Measurements from ENCODE around the gene SATL1.
"Not testable (repeated sequence)": the region's sequence is repeated elsewhere in the genome, so short reads cannot be mapped to it uniquely, and the experiment has no call there.

The SATL1 gene, protein sequence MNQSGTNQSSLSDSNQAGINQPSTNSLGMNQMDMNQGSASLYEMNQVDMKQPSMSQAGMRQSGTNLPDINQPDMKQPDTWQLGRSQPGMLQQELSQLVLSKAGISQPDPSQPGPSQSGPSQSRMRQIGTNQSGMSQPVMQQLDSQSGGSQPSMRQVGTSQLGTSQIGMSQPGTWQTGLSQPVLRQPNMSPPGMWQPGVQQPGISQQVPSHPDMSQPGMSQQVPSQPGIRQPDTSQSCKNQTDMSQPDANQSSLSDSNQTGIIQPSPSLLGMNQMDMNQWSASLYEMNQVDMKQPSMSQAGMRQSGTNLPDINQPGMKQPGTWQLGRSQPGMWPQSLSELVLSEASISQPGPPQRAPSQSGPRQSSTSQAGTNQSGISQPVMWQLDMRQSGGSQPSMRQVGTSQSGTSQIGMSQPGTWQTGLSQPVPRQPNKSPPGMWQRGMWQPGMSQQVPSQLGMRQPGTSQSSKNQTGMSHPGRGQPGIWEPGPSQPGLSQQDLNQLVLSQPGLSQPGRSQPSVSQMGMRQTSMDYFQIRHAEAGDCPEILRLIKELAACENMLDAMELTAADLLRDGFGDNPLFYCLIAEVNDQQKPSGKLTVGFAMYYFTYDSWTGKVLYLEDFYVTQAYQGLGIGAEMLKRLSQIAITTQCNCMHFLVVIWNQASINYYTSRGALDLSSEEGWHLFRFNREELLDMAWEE

GRCh38 chrX:85243761-85244449, at the start of gene SATL1, which contains the start of gene ZNF711:
Gene SATL1, minus strand, starts transcription at chrX:85243779. Its CDS starts 134,811 bp downstream, at chrX:85108968.
Gene ZNF711, plus strand, starts transcription at chrX:85243991. Its CDS starts 3,582 bp downstream, at chrX:85247573.
- DNase-seq (ENCODE audit: low read depth) = no peak

GRCh38 chrX:85288992-85289723, 45.6 kb upstream of the SATL1 start:
- DNase-seq (ENCODE audit: low read depth) = no peak

DNA sequence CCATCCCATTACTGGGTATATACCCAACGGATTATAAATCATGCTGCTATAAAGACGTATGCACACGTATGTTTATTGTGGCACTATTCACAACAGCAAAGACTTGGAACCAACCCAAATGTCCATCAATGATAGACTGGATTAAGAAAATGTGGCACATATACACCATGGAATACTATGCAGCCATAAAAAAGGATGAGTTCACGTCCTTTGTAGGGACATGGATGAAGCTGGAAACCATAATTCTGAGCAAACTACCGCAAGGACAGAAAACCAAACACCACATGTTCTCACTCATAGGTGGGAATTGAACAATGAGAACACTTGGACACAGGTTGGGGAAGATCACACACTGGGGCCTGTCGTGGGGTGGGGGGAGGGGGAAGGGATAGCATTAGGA, 41.7 kb upstream of the SATL1 start:
- not testable (repeated sequence) for DNase-seq (ENCODE audit: low read depth)

DNA sequence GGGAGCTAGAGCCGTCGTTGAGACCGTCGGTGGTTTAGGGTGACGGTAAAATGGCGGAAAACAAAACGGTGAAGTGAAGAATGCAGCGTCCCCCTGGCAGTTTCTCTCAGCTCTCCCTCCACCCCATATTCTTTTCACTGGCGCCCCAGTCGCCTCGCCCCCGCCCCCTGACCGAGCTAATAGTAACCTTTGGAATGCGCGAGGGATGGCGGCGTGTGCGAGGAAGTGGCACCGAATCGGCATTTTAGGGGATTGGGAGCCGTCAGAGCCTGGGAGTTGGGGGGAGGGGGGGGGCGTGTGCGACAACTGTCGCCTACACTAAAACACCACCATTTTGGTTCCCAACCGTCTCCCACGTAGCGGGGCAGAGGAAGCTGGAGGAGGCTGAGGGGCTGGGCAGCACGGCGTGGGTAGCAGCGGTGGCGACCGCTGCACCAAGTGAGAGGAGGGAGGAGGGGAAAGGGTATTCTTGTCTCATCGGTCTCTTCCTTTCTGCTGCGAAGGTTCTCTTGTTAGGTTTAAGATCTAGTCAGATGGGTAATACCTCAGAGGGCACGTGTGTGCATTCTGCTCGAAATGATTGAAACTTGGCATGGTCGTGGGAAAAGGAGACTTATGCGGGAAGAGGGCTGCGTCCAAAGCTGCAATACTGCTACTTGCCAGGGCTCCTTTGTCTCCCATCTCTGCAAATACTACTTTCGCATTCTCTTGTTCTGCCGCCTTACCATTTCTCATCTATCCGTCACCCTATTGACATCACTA, 1.1 kb upstream of the SATL1 start:
- no peak for DNase-seq (ENCODE audit: low read depth)

DNA sequence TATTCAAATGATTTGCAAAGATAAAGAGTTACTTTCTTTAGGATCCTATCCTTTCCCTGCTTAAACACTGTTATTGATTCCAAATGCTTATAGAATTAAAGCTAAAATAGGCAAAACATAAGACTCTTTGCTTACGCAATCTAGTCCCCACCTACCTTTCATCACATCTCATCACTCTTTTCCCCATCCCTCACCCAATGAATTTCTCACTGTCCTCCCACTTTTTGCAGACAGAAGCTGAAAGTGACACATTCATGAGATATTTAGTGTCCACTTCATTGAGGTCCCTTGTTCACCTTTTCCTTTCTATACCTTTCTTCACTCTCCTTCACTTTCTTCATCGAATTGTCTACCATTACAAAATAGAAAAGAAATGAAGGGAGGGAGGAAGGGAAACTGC, 424 bp downstream of the SATL1 start:
- DNase-seq (ENCODE audit: low read depth) = no peak

GRCh38 chrX:85223359-85223758, 20.2 kb downstream of the SATL1 start:
- no peak for DNase-seq (ENCODE audit: low read depth)

DNA sequence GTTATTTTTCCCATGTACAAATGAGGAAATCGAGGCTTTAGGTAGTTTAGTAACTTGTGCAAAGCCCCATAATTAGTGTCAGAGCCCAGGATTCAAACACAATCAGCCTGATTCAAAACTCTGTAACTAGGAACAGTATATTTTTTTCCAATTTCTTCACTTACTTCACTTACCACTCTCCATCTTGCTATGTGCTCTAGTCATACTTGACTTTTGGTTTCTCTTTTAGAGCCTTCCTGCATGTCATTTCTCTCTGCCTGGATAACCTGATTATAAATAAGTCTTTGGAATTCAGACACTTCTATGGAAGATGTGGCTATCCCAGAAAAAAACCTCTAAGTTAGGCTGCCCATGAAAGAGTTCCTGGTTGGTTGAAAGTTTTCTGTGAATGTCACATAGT, 22.2 kb downstream of the SATL1 start:
- DNase-seq (ENCODE audit: low read depth) = no peak

- no peak for DNase-seq (ENCODE audit: low read depth)
Measured at GRCh38 chrX:85215946-85216345, 27.6 kb downstream of the SATL1 start.

- DNase-seq (ENCODE audit: low read depth) = no peak
Measured at GRCh38 chrX:85213792-85214530, 29.6 kb downstream of the SATL1 start.

- DNase-seq (ENCODE audit: low read depth) = no peak
Measured at GRCh38 chrX:85203461-85203970, 40.1 kb downstream of the SATL1 start.

DNA sequence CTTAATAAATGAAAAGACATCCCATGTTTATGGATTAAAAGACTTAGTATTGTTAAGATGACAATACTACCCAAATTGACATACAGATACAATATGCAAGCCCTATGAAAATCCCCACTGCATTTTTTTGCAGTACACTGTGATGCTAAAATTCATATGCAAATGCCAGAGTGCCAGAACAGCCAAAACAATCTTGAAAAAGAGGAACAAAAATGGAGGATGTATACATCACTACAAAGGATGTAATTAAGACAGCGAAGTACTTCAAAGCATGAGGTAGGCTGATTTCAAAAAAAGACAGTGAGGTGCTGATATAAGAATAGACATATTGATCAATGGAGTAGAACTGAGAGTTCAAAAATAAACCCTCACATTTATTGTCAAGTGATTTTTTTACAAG, 47.3 kb downstream of the SATL1 start:
- no peak for DNase-seq (ENCODE audit: low read depth)

DNA sequence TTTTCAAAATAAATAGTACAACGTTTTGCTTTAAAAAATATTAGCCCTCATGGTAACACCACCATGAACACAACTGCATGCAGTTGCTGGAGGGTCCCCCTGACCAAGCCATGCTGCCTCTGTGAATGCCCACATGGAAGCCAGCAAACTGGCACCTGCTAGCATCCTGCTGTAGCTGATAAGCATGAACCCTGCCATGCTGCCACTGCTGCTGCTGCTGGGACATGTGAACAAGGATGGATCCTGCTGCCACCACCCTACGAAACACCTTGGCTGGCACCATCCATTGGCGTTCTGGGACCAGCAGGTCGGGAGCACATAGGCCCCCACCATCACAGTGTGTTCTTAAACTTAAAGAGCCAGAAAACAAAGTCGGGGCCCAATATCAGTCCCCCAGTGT, 83.9 kb downstream of the SATL1 start:
- no peak for DNase-seq (ENCODE audit: low read depth)

- DNase-seq (ENCODE audit: low read depth) = no peak
Measured at GRCh38 chrX:85140964-85141363, 102.6 kb downstream of the SATL1 start.

DNA sequence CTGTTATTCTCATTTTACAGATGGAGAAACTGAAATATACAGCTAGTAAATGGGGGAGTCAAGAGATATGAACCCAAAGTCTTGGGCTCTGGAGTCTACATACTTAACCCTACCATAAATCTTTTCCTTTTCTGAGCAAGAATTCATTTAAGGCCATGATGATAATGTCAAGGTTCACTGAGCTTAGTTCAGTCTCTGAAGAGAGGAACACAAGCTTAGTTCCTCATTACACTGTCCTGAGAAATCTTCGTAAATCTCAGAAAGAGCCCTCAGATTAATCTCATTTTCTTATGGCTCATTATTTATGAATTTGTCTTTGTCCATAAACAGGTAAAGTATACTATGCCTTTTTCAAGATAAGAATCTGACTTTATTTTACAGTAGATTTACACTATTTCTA, 104.2 kb downstream of the SATL1 start:
- DNase-seq (ENCODE audit: low read depth) = no peak

- no peak for DNase-seq (ENCODE audit: low read depth)
Measured at GRCh38 chrX:85136409-85136808, 107.2 kb downstream of the SATL1 start.

- no peak for DNase-seq (ENCODE audit: low read depth)
Measured at GRCh38 chrX:85115252-85115651, 128.3 kb downstream of the SATL1 start.

DNA sequence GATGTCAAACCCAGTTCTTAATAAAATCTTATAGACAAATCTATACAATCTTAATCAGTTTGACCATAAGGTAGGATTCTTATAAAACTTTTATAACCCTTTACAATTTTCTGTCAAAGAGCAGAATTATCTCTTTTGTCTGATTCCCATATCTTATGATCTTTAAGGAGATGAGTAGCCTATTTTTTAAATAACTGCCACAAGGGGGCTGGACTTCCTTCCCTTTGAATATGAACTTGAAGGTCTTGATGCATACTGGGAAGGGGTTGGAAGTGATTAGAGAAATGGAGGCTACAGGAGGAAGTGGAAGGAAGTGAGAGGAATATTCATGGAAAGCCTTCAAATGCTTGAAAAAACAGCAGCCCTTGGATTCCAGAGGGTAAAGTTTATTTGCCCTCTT, 128.8 kb downstream of the SATL1 start:
- DNase-seq (ENCODE audit: low read depth) = no peak

GRCh38 chrX:85114171-85114570, 129.4 kb downstream of the SATL1 start:
- DNase-seq (ENCODE audit: low read depth) = no peak

GRCh38 chrX:85113746-85114145, 129.8 kb downstream of the SATL1 start:
- DNase-seq (ENCODE audit: low read depth) = no peak

GRCh38 chrX:85112293-85112692, 131.3 kb downstream of the SATL1 start:
- DNase-seq (ENCODE audit: low read depth) = no peak
